ENCODE measurements around the gene NLGN4X.

GRCh38 chrX:6132970-6133369 is 95.7 kb downstream of the NLGN4X start:
- TF ChIP-seq EP300 (IDR thresholded peaks at IDR 0.05; ENCODE audit: borderline replicate concordance in 1 of 2, low read depth in 1 of 2, low read length in 1 of 2) (no peak), MXI1 (IDR thresholded peaks at IDR 0.05; ENCODE audit: low read depth, low read length) (no peak), POLR2AphosphoS5 (IDR thresholded peaks at IDR 0.05; ENCODE audit: low read depth, low read length) (no peak), YY1 (IDR thresholded peaks at IDR 0.05; ENCODE audit: low read depth) (no peak), SMC3 (IDR thresholded peaks at IDR 0.05; ENCODE audit: low read depth, low read length) (no peak), EZH2phosphoT487 (IDR thresholded peaks at IDR 0.05; ENCODE audit: borderline replicate concordance, low read depth) (no peak), RAD21 (IDR thresholded peaks at IDR 0.05; ENCODE audit: low read length) (no peak), FOXM1 (IDR thresholded peaks at IDR 0.05; ENCODE audit: low read depth) (no peak), REST (IDR thresholded peaks at IDR 0.05; ENCODE audit: low read depth, low read length) (no peak), ZBTB33 (IDR thresholded peaks at IDR 0.05; ENCODE audit: borderline replicate concordance, low read depth) (no peak)
- TF ChIP-seq, protein P1, sequence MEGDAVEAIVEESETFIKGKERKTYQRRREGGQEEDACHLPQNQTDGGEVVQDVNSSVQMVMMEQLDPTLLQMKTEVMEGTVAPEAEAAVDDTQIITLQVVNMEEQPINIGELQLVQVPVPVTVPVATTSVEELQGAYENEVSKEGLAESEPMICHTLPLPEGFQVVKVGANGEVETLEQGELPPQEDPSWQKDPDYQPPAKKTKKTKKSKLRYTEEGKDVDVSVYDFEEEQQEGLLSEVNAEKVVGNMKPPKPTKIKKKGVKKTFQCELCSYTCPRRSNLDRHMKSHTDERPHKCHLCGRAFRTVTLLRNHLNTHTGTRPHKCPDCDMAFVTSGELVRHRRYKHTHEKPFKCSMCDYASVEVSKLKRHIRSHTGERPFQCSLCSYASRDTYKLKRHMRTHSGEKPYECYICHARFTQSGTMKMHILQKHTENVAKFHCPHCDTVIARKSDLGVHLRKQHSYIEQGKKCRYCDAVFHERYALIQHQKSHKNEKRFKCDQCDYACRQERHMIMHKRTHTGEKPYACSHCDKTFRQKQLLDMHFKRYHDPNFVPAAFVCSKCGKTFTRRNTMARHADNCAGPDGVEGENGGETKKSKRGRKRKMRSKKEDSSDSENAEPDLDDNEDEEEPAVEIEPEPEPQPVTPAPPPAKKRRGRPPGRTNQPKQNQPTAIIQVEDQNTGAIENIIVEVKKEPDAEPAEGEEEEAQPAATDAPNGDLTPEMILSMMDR (IDR thresholded peaks at IDR 0.05): no peak

Data from SK-N-SH (cell line).